ENCODE data around the gene DHODH. TPM values are rescaled to one million over a fixed set of nuclear protein-coding genes. Genes with fewer than 3 reads are reported as not detected.

Gene DHODH
- total and polyA plus RNA-seq, 2 of the 13 experiments (the other 11 are each of a cell fraction or from before 2014, with no cell fraction given), result 10.7 to 16.4 TPM

DNA sequence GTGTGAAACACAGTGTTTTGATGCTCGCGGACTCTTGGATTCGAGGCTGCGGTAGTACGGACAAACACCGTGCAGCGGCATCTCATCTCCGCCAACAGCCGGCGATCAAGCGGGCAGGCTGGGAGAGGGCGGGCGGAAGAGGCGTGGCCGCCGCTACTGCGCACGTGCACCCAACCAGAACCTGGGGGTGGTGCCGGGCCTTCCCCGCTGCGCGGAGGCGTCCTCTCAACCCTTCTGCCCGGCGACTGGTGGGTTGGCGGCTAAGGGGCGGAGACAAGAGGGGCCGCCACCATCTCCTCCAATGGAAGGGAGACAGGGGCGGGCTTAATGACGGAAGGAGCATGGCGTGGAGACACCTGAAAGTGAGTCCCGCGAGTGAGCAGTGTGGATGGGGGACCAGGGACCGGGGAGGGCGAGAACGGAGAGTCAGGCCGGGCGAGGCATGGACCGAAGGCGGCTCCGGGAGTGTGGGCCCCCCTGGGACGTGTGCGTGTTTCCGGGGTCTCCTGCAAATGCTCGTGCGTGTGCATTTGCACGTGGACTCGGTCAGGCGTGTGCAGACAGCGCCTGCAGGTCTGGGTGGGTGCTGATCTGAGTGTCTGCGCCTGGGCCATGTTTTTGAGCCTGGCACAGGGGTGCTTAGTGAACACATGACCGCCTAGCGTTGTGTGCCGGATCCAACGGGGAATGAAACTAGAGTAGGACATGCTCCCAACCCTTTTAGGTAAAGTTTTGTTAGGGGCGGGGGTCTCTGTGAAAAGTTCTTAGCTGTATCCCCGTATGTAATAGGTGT, at the start of gene DHODH (continued):
- TF ChIP-seq ZNF24 (IDR thresholded peaks at IDR 0.05) (no peak), IRF2 (CRISPR knock-in tag; IDR thresholded peaks at IDR 0.05) (peak; percentile 64; the same call in 1 of the 2 replicates), MTA1 (CRISPR knock-in tag; IDR thresholded peaks at IDR 0.05; ENCODE audit: borderline replicate concordance) (peak; percentile 85), MXD4 (CRISPR knock-in tag; IDR thresholded peaks at IDR 0.05) (peak; percentile 97), SAP130 (CRISPR knock-in tag; IDR thresholded peaks at IDR 0.05; ENCODE audit: low read depth) (peak; percentile 97), PRPF4 (IDR thresholded peaks at IDR 0.05; ENCODE audit: low read depth, low read length, poor library complexity, severe bottlenecking) (no peak), MATR3 (CRISPR knock-in tag; IDR thresholded peaks at IDR 0.05) (no peak), TGIF2 (CRISPR knock-in tag; IDR thresholded peaks at IDR 0.05) (peak; percentile 78; the same call in 1 of the 2 replicates), KDM5A (IDR thresholded peaks at IDR 0.05; ENCODE audit: borderline replicate concordance, low read length) (no peak; the same call in 1 of the 2 replicates), ZNF570 (CRISPR knock-in tag; IDR thresholded peaks at IDR 0.05; ENCODE audit: borderline replicate concordance) (no peak), CHCHD3 (CRISPR knock-in tag; IDR thresholded peaks at IDR 0.05) (peak; percentile 92; the same call in 1 of the 2 replicates), HDAC1 (CRISPR knock-in tag; IDR thresholded peaks at IDR 0.05) (peak; percentile 95), ZNF510 (CRISPR knock-in tag; IDR thresholded peaks at IDR 0.05; ENCODE audit: low read depth) (peak; percentile 80; the same call in 1 of the 2 replicates), EEA1 (CRISPR knock-in tag; IDR thresholded peaks at IDR 0.05; ENCODE audit: borderline replicate concordance) (0 out of 2 replicates have a peak, but pooled peaks have one; percentile 54), ZNF501 (CRISPR knock-in tag; IDR thresholded peaks at IDR 0.05) (peak; percentile 89), POLR2AphosphoS5 (IDR thresholded peaks at IDR 0.05; ENCODE audit: low read depth, low read length) (peak; percentile 97), U2AF1 (optimal IDR thresholded peaks at IDR 0.05; ENCODE audit: low read depth, low read length) (peak; percentile 54)
- TF ChIP-seq, protein P1, sequence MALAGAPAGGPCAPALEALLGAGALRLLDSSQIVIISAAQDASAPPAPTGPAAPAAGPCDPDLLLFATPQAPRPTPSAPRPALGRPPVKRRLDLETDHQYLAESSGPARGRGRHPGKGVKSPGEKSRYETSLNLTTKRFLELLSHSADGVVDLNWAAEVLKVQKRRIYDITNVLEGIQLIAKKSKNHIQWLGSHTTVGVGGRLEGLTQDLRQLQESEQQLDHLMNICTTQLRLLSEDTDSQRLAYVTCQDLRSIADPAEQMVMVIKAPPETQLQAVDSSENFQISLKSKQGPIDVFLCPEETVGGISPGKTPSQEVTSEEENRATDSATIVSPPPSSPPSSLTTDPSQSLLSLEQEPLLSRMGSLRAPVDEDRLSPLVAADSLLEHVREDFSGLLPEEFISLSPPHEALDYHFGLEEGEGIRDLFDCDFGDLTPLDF (CRISPR knock-in tag; IDR thresholded peaks at IDR 0.05), result no peak; the same call in 1 of the 2 replicates
- TF ChIP-seq, protein P2, sequence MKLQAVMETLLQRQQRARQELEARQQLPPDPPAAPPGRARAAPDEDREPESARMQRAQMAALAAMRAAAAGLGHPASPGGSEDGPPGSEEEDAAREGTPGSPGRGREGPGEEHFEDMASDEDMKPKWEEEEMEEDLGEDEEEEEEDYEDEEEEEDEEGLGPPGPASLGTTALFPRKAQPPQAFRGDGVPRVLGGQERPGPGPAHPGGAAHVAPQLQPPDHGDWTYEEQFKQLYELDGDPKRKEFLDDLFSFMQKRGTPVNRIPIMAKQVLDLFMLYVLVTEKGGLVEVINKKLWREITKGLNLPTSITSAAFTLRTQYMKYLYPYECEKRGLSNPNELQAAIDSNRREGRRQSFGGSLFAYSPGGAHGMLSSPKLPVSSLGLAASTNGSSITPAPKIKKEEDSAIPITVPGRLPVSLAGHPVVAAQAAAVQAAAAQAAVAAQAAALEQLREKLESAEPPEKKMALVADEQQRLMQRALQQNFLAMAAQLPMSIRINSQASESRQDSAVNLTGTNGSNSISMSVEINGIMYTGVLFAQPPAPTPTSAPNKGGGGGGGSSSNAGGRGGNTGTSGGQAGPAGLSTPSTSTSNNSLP (IDR thresholded peaks at IDR 0.05; ENCODE audit: low read depth, low read length), result no peak
- TF ChIP-seq, protein P3, sequence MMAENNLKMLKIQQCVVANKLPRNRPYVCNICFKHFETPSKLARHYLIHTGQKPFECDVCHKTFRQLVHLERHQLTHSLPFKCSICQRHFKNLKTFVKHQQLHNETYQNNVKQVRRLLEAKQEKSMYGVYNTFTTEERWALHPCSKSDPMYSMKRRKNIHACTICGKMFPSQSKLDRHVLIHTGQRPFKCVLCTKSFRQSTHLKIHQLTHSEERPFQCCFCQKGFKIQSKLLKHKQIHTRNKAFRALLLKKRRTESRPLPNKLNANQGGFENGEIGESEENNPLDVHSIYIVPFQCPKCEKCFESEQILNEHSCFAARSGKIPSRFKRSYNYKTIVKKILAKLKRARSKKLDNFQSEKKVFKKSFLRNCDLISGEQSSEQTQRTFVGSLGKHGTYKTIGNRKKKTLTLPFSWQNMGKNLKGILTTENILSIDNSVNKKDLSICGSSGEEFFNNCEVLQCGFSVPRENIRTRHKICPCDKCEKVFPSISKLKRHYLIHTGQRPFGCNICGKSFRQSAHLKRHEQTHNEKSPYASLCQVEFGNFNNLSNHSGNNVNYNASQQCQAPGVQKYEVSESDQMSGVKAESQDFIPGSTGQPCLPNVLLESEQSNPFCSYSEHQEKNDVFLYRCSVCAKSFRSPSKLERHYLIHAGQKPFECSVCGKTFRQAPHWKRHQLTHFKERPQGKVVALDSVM (CRISPR knock-in tag; IDR thresholded peaks at IDR 0.05), result peak; percentile 55; the same call in 1 of the 2 replicates
- TF ChIP-seq, protein P4, sequence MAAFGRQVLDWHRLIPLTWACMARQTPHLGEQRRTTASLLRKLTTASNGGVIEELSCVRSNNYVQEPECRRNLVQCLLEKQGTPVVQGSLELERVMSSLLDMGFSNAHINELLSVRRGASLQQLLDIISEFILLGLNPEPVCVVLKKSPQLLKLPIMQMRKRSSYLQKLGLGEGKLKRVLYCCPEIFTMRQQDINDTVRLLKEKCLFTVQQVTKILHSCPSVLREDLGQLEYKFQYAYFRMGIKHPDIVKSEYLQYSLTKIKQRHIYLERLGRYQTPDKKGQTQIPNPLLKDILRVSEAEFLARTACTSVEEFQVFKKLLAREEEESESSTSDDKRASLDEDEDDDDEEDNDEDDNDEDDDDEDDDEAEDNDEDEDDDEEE (CRISPR knock-in tag; IDR thresholded peaks at IDR 0.05), result peak; percentile 92; the same call in 1 of the 2 replicates
- TF ChIP-seq, protein P5, sequence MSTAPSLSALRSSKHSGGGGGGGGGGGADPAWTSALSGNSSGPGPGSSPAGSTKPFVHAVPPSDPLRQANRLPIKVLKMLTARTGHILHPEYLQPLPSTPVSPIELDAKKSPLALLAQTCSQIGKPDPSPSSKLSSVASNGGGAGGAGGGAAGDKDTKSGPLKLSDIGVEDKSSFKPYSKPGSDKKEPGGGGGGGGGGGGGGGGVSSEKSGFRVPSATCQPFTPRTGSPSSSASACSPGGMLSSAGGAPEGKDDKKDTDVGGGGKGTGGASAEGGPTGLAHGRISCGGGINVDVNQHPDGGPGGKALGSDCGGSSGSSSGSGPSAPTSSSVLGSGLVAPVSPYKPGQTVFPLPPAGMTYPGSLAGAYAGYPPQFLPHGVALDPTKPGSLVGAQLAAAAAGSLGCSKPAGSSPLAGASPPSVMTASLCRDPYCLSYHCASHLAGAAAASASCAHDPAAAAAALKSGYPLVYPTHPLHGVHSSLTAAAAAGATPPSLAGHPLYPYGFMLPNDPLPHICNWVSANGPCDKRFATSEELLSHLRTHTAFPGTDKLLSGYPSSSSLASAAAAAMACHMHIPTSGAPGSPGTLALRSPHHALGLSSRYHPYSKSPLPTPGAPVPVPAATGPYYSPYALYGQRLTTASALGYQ (CRISPR knock-in tag; IDR thresholded peaks at IDR 0.05), result no peak
